ENCODE results near the gene PPP1R16B.

GRCh38 chr20:38779247-38780097, 26.0 kb upstream of the PPP1R16B start:
- TF ChIP-seq TAF1 (IDR thresholded peaks at IDR 0.05; ENCODE audit: borderline replicate concordance, insufficient read depth, low read length) (no peak), REST (IDR thresholded peaks at IDR 0.05; ENCODE audit: insufficient read depth in 1 of 2, low read depth in 2 of 2, low read length in 2 of 2) (no peak)
